ENCODE measurements around the gene MAPK1IP1L. TPM values are rescaled to one million over a fixed set of nuclear protein-coding genes. Genes with fewer than 3 reads are reported as not detected.
"Not testable (repeated sequence)": the region's sequence is repeated elsewhere in the genome, so short reads cannot be mapped to it uniquely, and the experiment has no call there.

MAPK1IP1L gene
- 148 TPM for polyA plus RNA-seq (2013, experiment 1 of 2)
- 159 TPM for polyA plus RNA-seq (2013, experiment 2 of 2)

- peak within 1 kb of the TSS; percentile 100 for H3K9ac ChIP-seq (ENCODE audit: low read length)
- peak within 1 kb of the TSS; percentile 88 for H3K4ac ChIP-seq (ENCODE audit: low read depth, low read length)
- no peaks in the 10 kb centered on the region for H3K27me3 ChIP-seq (ENCODE audit: insufficient read depth, low read length, poor library complexity)
- no peaks in the 10 kb centered on the region for H3K36me3 ChIP-seq (ENCODE audit: control insufficient read depth, insufficient read depth, low read length)
- DNase-seq = peak; percentile 97
- no peak within 1 kb of the TSS for H2BK15ac ChIP-seq (replicated peaks; ENCODE audit: low read depth)
- peaks cover 43% of the 10 kb centered on the region for H3K79me2 ChIP-seq (ENCODE audit: control insufficient read depth, insufficient read depth, low read length)
- H3K4me3 ChIP-seq (ENCODE audit: low read length) = peak within 1 kb of the TSS; percentile 98
- H3K18ac ChIP-seq (ENCODE audit: low read length) = peak within 1 kb of the TSS; percentile 78
- H2AK5ac ChIP-seq (ENCODE audit: low read length) = peak within 1 kb of the TSS; percentile 20
- peak within 1 kb of the TSS; percentile 93 for H3K27ac ChIP-seq (ENCODE audit: low read depth, low read length)
- H4K8ac ChIP-seq (ENCODE audit: low read depth, low read length) = no peak within 1 kb of the TSS
- peak within 1 kb of the TSS; percentile 98 for H2BK5ac ChIP-seq (ENCODE audit: low read length)
- H2BK120ac ChIP-seq (ENCODE audit: low read depth, low read length) = peak within 1 kb of the TSS; percentile 97
- no peaks in the 10 kb centered on the region for H3K79me1 ChIP-seq (ENCODE audit: low read length)
- H4K5ac ChIP-seq (ENCODE audit: low read length) = peak within 1 kb of the TSS; percentile 56
- peak within 1 kb of the TSS; percentile 100 for H3K56ac ChIP-seq (ENCODE audit: low read length)
- H3K4me1 ChIP-seq (ENCODE audit: control insufficient read depth, low read depth, low read length) = no peaks in the 10 kb centered on the region
- no CpG with 5 or more reads among the region's 98 CpGs for WGBS (ENCODE audit: extremely low coverage, insufficient coverage, low lambda C conversion rate)
- peak within 1 kb of the TSS; percentile 100 for H3K23ac ChIP-seq (ENCODE audit: low read length)
- peak within 1 kb of the TSS; percentile 65 for H3K4me2 ChIP-seq (ENCODE audit: low read length)
Observed at GRCh38 chr14:55051423-55052268, at the start of gene MAPK1IP1L. TSS of gene MAPK1IP1L (plus strand) at chr14:55051647. CDS start at chr14:55061684, 10,037 bp downstream.

- Histone ChIP-seq H3K27ac (ENCODE audit: low read depth, low read length) (no peak overlapping the region), H3K4me3 (ENCODE audit: low read length) (no peak overlapping the region), H3K4ac (ENCODE audit: low read depth, low read length) (no peak overlapping the region), H3K79me2 (ENCODE audit: control insufficient read depth, insufficient read depth, low read length) (no peaks in the 10 kb centered on the region), H3K18ac (ENCODE audit: low read length) (no peak overlapping the region), H3K23ac (ENCODE audit: low read length) (no peak overlapping the region), H3K4me1 (ENCODE audit: control insufficient read depth, low read depth, low read length) (no peaks in the 10 kb centered on the region), H3K4me2 (ENCODE audit: low read length) (no peak overlapping the region), H3K9ac (ENCODE audit: low read length) (no peak overlapping the region), H3K56ac (ENCODE audit: low read length) (no peak overlapping the region), H2BK15ac (replicated peaks; ENCODE audit: low read depth) (no peak overlapping the region), H4K5ac (ENCODE audit: low read length) (no peak overlapping the region), H2BK120ac (ENCODE audit: low read depth, low read length) (no peak overlapping the region), H3K36me3 (ENCODE audit: control insufficient read depth, insufficient read depth, low read length) (peaks cover 8% of the 10 kb centered on the region), H3K27me3 (ENCODE audit: insufficient read depth, low read length, poor library complexity) (no peaks in the 10 kb centered on the region), H2AK5ac (ENCODE audit: low read length) (no peak overlapping the region), H3K79me1 (ENCODE audit: low read length) (no peaks in the 10 kb centered on the region), H4K8ac (ENCODE audit: low read depth, low read length) (no peak overlapping the region), H2BK5ac (ENCODE audit: low read length) (no peak overlapping the region)
- WGBS (ENCODE audit: extremely low coverage, insufficient coverage, low lambda C conversion rate) = no CpG with 5 or more reads among the region's 4 CpGs
- DNase-seq = no peak
Observed at GRCh38 chr14:55005071-55005470, 46.4 kb upstream of the MAPK1IP1L start.

- no peak for DNase-seq
- H2BK120ac ChIP-seq (ENCODE audit: low read depth, low read length) = no peak overlapping the region
- no peak overlapping the region for H3K4me2 ChIP-seq (ENCODE audit: low read length)
- no peak overlapping the region for H3K23ac ChIP-seq (ENCODE audit: low read length)
- H3K9ac ChIP-seq (ENCODE audit: low read length) = no peak overlapping the region
- H2BK15ac ChIP-seq (replicated peaks; ENCODE audit: low read depth) = no peak overlapping the region
- no peak overlapping the region for H4K5ac ChIP-seq (ENCODE audit: low read length)
- no peak overlapping the region for H2AK5ac ChIP-seq (ENCODE audit: low read length)
- no peak overlapping the region for H3K18ac ChIP-seq (ENCODE audit: low read length)
- H3K36me3 ChIP-seq (ENCODE audit: control insufficient read depth, insufficient read depth, low read length) = peaks cover 5% of the 10 kb centered on the region
- no peaks in the 10 kb centered on the region for H3K4me1 ChIP-seq (ENCODE audit: control insufficient read depth, low read depth, low read length)
- no peak overlapping the region for H4K8ac ChIP-seq (ENCODE audit: low read depth, low read length)
- H3K56ac ChIP-seq (ENCODE audit: low read length) = no peak overlapping the region
- H3K4ac ChIP-seq (ENCODE audit: low read depth, low read length) = no peak overlapping the region
- peaks cover 7% of the 10 kb centered on the region for H3K79me1 ChIP-seq (ENCODE audit: low read length)
- peaks cover 1% of the 10 kb centered on the region for H3K79me2 ChIP-seq (ENCODE audit: control insufficient read depth, insufficient read depth, low read length)
- H3K4me3 ChIP-seq (ENCODE audit: low read length) = no peak overlapping the region
- no peak overlapping the region for H3K27ac ChIP-seq (ENCODE audit: low read depth, low read length)
- no CpG with 5 or more reads among the region's 2 CpGs for WGBS (ENCODE audit: extremely low coverage, insufficient coverage, low lambda C conversion rate)
- no peaks in the 10 kb centered on the region for H3K27me3 ChIP-seq (ENCODE audit: insufficient read depth, low read length, poor library complexity)
- H2BK5ac ChIP-seq (ENCODE audit: low read length) = no peak overlapping the region
Observed at GRCh38 chr14:55015006-55015405, 36.4 kb upstream of the MAPK1IP1L start.

- H3K4ac ChIP-seq (ENCODE audit: low read depth, low read length) = no peak overlapping the region
- no peaks in the 10 kb centered on the region for H3K27me3 ChIP-seq (ENCODE audit: insufficient read depth, low read length, poor library complexity)
- peaks cover 8% of the 10 kb centered on the region for H3K79me1 ChIP-seq (ENCODE audit: low read length)
- H3K4me3 ChIP-seq (ENCODE audit: low read length) = no peak overlapping the region
- H2BK5ac ChIP-seq (ENCODE audit: low read length) = no peak overlapping the region
- H3K27ac ChIP-seq (ENCODE audit: low read depth, low read length) = no peak overlapping the region
- no peak overlapping the region for H3K18ac ChIP-seq (ENCODE audit: low read length)
- H4K5ac ChIP-seq (ENCODE audit: low read length) = no peak overlapping the region
- no peak overlapping the region for H3K56ac ChIP-seq (ENCODE audit: low read length)
- H2AK5ac ChIP-seq (ENCODE audit: low read length) = no peak overlapping the region
- peaks cover 11% of the 10 kb centered on the region for H3K79me2 ChIP-seq (ENCODE audit: control insufficient read depth, insufficient read depth, low read length)
- no peaks in the 10 kb centered on the region for H3K4me1 ChIP-seq (ENCODE audit: control insufficient read depth, low read depth, low read length)
- H3K23ac ChIP-seq (ENCODE audit: low read length) = no peak overlapping the region
- no peak overlapping the region for H3K9ac ChIP-seq (ENCODE audit: low read length)
- H4K8ac ChIP-seq (ENCODE audit: low read depth, low read length) = no peak overlapping the region
- no peaks in the 10 kb centered on the region for H3K36me3 ChIP-seq (ENCODE audit: control insufficient read depth, insufficient read depth, low read length)
- no peak for DNase-seq
- H2BK120ac ChIP-seq (ENCODE audit: low read depth, low read length) = no peak overlapping the region
- H3K4me2 ChIP-seq (ENCODE audit: low read length) = no peak overlapping the region
- no peak overlapping the region for H2BK15ac ChIP-seq (replicated peaks; ENCODE audit: low read depth)
- WGBS (ENCODE audit: extremely low coverage, insufficient coverage, low lambda C conversion rate) = 100% methylated on average over 1 of the region's 2 CpGs
Observed at GRCh38 chr14:55019968-55020554, 31.4 kb upstream of the MAPK1IP1L start.

DNA sequence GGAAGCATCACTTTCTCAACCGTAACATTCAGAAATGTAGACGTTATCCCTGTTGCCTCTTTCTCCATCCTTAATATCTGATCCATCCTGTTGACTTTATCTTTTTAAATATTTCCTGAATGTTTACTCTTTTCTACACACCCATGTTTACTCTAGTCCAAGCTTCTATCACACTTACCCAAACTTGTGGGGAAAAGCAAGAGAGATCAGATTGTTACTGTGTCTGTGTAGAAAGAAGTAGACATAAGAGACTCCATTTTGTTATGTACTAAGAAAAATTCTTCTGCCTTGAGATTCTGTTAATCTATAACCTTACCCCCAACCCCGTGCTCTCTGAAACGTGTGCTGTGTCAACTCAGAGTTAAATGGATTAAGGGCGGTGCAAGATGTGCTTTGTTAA is 27.1 kb upstream of the MAPK1IP1L start:
- H3K18ac ChIP-seq (ENCODE audit: low read length) = not testable (repeated sequence)
- WGBS (ENCODE audit: extremely low coverage, insufficient coverage, low lambda C conversion rate) = no CpG with 5 or more reads among the region's 5 CpGs

More for the DNA sequence above, 27.1 kb upstream of the MAPK1IP1L start:
- H3K27me3 ChIP-seq (ENCODE audit: insufficient read depth, low read length, poor library complexity); H2BK120ac ChIP-seq (ENCODE audit: low read depth, low read length); DNase-seq; H3K56ac ChIP-seq (ENCODE audit: low read length); H3K4me1 ChIP-seq (ENCODE audit: control insufficient read depth, low read depth, low read length); H3K4me3 ChIP-seq (ENCODE audit: low read length); H3K4ac ChIP-seq (ENCODE audit: low read depth, low read length); H3K79me1 ChIP-seq (ENCODE audit: low read length); H3K23ac ChIP-seq (ENCODE audit: low read length); H4K8ac ChIP-seq (ENCODE audit: low read depth, low read length); H3K36me3 ChIP-seq (ENCODE audit: control insufficient read depth, insufficient read depth, low read length); H2BK15ac ChIP-seq (replicated peaks; ENCODE audit: low read depth); H2AK5ac ChIP-seq (ENCODE audit: low read length); H3K4me2 ChIP-seq (ENCODE audit: low read length); H4K5ac ChIP-seq (ENCODE audit: low read length): not testable (repeated sequence)
- Histone ChIP-seq H3K79me2 (ENCODE audit: control insufficient read depth, insufficient read depth, low read length) (peaks cover 36% of the 10 kb centered on the region), H3K27ac (ENCODE audit: low read depth, low read length) (peak overlapping the region; percentile 34), H2BK5ac (ENCODE audit: low read length) (peak overlapping the region; percentile 71), H3K9ac (ENCODE audit: low read length) (peak overlapping the region; percentile 26)

Data from mesendoderm (in vitro differentiated cells).